GM04504 (cell line): ENCODE measurements around the gene GLRA1.
"Not testable (repeated sequence)": the region's sequence is repeated elsewhere in the genome, so short reads cannot be mapped to it uniquely, and the experiment has no call there.

Source experiments
- DNase-seq: peaks from one replicate; pipeline ENCODE4 v3.0.0-alpha.2; 2012; ENCODE audit warnings: low read depth

The GLRA1 gene

DNA sequence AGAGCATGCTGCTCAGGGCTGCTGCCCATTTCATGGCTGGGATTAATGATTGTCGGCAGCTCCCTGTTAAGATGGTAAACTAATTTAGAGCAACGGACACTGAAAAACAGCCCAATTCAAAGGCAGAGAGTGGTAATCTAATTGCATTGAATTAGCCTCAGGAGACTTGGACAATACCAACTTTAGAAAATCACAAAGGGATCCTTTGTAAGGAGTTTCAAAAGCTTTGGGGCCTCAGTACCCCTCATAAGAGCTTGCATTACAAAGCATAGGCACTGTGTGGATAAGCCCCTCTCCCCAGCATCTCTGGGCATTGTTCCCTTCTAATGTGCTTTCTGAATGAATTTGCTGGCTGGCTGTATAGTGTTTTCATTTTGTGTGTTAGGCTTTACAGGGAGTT, 6.7 kb downstream of the GLRA1 start:
- DNase-seq: no peak

DNA sequence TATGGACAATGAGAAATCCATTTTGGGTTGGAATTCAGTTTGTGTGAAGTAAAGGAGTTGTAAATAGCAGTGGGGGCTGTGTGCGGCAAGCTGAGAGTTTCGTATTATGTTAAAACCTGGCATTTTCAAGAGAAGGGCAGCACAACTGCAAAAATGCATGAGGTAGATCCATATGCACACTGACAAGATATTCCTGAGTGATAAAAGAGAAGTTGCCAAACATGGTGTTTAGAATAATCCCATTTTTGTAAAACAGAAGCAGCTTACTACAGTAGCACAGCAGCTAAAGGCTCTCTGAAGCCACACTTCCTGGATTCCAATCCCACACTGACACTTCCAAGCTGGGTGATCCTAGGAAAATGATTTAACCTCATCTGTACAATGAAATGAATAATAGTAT, 11.2 kb downstream of the GLRA1 start:
- no peak for DNase-seq

DNA sequence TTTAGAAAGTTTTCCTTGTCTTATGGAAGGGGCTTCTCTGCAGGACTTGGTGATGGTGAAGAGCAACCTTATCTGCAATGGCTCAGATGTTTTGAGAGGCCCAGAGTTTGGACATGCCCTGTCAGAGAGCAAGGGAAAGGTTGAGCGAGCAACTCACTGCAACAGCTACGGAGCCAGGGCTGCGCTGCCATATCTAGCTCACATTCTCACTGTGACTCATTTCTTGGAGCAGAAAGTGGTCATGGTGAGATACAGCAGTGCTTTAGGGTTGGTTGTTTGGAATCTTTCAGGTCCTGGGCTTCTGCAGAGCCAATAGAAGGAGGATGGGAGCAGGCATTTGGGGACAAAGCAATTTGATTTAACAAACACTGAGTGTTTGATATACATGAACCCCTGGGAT, 12.3 kb downstream of the GLRA1 start:
- no peak for DNase-seq

DNA sequence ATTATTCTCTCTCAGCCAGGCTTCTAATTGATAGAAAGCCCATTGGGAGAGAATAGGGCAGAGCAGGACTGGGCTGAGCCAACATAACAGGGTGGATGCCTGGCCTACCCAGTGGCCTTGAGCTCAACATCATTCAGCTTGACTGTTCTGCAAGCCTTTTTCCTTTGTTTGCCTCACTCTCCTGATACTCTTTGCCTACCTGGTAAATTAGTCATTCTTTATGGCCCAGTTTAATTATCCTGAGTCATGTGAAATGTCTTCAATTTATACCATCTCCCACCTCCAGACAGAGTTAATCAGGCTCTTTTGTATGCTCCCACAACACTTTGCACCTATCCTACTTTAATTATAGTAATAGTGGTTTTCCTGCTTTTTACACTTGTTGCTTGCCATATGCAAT, 13.6 kb downstream of the GLRA1 start:
- no peak for DNase-seq

- DNase-seq: no peak
Measured at GRCh38 chr5:151909628-151910027, 15.0 kb downstream of the GLRA1 start.

DNA sequence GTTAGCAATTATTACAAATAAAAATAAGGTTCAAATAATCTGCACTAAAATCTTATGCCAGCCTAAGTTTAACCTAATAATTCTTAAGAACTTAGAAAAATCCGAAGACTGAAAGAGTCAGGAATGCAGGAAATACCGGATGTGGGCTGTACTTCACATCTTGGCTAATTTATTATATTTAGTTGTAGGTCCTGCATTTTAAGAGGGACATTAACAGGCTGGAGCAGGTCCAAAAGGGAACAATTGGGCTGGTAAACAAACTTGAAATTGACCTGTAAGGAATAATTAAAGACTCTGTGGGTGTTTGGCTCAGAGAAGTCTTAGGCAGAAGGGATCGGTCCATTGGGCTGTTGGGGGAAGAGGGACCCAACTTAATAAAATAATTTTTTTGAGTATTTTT, 18.4 kb downstream of the GLRA1 start:
- no peak for DNase-seq

- DNase-seq: no peak
Measured at GRCh38 chr5:151905557-151905961, 19.1 kb downstream of the GLRA1 start.

DNA sequence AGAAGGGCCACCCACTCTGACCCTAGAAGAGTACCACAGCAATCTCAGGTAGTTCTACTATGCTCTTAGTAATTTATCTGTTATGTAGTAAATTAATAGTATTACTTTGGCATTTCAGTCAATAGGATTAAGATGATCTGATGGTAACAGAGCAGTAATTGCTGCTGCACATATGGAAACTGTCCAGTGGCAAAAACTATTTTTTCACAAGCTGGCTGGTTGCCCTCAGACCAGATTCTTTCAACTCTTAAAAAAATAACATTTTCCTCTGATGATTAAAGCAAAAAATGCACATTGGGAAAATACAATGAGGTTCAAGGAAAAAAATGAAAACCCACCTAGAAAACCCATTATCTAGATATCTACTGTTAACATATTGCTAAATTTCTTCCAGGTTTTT, 19.7 kb downstream of the GLRA1 start:
- no peak for DNase-seq

DNA sequence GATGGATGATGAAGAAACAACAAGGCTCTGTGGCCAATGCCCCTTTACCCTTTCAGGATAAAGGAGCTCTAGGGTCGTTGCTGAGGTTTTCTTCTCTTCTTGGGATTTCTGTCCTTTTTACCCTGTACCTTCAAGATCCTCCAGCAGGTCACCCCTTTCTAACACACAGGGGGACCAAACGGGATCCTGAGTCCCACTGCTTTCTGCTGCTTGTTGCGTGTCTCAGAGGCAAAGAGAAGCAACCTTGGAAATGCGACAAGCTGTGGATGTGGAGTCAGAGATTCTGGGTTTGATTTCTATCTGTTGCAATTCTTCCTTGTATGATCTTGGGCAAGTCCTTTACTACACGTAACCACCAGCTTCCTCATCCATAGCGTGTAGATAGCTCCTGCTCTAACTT, 20.5 kb downstream of the GLRA1 start:
- DNase-seq: no peak

- DNase-seq: no peak
Measured at GRCh38 chr5:151903243-151903653, 21.4 kb downstream of the GLRA1 start.

- DNase-seq: no peak
Measured at GRCh38 chr5:151902215-151902614, 22.4 kb downstream of the GLRA1 start.

DNA sequence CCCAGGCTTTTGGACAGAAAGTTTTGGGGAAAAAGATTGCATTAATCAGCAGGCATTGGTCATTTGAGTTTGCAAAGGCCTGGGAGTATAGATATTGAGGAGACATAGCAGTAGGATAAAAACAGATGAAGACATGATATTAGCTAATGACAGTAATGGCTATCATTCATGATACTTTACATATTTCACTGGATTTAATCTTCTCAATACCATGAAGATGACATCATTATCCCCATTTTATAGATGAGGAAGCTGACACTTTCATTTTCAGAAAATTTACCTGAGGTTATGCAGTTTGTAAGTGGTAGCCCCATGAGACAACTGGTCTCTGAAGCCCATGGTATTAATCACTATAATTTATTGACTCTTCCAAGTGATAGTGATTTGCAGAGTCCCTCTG, 23.0 kb downstream of the GLRA1 start:
- DNase-seq: no peak

DNA sequence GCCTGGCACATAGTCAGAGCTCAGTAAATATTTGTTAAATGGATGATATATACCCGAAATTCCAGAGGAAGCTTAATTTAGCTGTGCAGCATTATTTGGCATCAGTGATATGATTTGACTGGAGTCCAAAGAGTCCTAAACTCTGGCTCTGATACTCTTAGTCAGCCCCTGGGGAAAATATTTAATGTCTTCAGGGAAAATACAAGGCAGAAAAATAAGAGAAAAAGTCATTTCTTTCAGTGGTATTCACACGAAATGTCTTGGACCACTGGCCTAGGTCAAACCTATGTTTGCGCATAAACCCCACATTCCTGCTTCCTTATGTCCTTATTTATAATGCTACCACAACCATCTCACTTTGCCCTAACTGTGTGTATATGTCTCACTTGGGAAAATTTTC, 23.8 kb downstream of the GLRA1 start:
- no peak for DNase-seq

DNA sequence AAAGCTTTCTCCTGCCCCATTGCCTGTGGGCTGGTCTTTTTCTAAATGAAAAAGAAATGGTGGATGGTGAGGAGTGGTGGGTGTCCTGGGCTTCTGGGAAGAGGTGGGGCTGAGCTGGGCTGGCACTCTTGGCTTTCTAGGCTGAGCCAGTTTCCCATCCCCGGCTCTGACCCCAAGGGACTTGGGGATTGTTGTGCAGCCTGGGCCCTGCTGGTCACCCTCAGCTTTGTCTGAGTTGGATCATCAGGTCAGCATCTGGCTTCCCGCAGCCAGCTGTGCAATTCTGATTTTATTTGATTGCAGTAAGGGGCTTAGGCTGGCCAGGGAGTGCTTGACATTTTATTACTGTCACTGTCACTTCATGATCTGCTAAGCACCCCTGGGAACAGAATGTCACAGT, 25.3 kb downstream of the GLRA1 start:
- DNase-seq: no peak

DNA sequence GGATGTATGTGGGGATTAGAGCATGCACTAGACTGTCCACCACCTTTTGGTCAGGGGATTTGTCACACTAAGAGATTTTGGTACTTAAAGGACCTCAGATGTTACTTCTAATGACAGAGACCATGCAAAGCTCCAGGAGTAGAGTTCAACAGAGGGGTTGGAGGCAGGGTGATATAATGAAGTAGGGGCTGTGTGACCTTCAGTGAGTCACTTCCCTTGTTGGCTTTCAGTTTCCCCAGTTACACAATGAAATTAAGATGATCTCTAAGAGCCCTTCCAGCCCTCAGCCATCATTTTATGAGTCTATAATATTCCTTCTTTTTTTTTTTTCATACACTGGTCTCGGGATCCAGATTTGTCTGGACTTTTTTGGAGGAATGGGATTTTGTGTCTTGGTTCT, 26.8 kb downstream of the GLRA1 start:
- DNase-seq: no peak

DNA sequence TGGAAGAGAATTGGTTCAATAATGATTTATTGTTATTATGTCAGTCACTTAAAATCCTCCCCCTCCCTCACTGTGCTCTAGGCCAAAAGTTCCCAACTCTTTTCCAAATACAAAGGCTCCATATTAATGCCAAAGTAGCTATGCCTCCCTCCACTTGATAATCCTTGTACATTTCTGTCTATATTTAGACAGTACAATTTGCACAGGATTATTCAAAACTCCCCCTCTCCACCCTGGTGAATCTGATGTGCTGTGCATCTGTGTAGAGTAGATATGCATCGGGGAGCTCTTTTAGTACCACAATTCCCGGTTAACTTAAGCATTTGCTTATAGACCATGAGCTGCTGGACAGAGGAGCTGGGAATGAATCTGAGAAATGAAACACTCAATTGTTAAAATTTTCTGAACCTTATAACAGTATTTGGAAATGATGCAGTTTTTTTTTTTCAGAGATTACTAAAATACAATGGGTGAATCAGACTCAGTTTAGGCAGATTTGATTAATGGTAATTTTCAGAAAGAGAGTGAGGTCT, 27.6 kb downstream of the GLRA1 start:
- DNase-seq: no peak

DNA sequence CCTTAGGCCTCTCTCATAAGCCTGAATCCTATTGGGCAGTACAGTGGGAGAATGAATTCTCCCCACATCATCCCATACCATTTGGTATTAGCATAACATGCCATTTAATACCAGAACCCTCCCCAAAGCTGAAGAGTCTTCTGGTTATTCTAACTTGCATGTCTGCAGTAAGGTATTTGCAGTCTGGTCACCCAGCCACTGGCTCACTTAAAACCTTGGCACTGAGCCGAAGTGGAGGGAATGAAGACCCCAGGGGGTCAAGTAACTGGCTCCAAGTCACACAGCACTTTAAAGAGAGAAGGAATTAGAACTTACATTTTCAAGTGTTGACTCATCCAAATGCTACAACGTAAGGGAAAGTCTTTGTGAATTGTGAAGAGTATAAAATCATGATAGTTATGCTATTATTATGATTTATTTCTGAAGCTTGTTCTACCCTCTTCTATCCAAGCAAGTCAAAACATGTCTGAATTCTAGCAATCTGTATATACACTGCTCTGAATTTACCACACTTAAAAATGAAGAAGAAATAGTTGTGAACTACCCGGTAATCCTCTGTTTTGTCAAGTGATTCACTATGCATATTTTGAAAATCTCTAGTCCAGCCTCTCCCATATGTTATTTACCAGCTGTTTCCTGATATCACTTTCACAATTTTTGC, 28.5 kb downstream of the GLRA1 start:
- DNase-seq: no peak

DNA sequence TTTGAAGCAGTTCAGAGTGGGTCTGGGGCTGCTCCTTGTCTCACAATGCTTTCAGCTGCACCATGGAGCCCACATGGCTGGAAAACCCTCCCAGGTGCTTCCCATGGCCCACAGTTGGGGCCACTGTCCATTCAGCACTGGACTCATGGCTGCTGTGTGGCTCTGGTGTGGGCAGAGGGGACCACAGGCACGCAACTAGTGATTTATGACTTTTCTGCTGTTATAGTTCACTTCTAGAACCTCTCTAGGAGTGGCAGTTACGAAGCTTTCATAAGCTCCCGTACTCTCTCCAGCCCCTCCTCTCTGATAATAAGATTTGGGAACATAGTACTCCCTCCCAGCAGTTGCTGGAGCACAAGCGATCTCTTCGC, 29.0 kb downstream of the GLRA1 start:
- no peak for DNase-seq

GRCh38 chr5:151893485-151893884, 31.2 kb downstream of the GLRA1 start:
- DNase-seq: not testable (repeated sequence)

- no peak for DNase-seq
Measured at GRCh38 chr5:151892393-151892792, 32.3 kb downstream of the GLRA1 start.

- DNase-seq: no peak
Measured at GRCh38 chr5:151890299-151890698, 34.4 kb downstream of the GLRA1 start.

GRCh38 chr5:151889614-151890013, 35.0 kb downstream of the GLRA1 start:
- DNase-seq: no peak

- no peak for DNase-seq
Measured at GRCh38 chr5:151886546-151887275, 37.9 kb downstream of the GLRA1 start.
